HL-60 (cell line): ENCODE measurements around the gene PRIM1.

Experiments
- CTCF ChIP-seq: IDR thresholded peaks from one replicate; pipeline ENCODE4 v1.5.1; 2011; ENCODE audit warnings: low read length, control low read depth, inconsistent platforms; ENCODE audit not compliant: insufficient read depth
- POLR2AphosphoS5 ChIP-seq: IDR thresholded peaks from 2 replicates; pipeline ENCODE4 v1.6.1; 2012; ENCODE audit warnings: low read depth
- SPI1 ChIP-seq: IDR thresholded peaks from 2 replicates; pipeline ENCODE4 v1.6.1; 2012; ENCODE audit warnings: low read depth, mild to moderate bottlenecking, borderline replicate concordance

- TF ChIP-seq CTCF = no peak
- no peak for TF ChIP-seq POLR2AphosphoS5
- no peak for TF ChIP-seq SPI1
Measured at GRCh38 chr12:56787498-56787897, 35.4 kb upstream of the PRIM1 start.
